K562 (cell line): ENCODE measurements around the gene DCDC2. TPM values are rescaled to one million over a fixed set of nuclear protein-coding genes. Genes with fewer than 3 reads are reported as not detected.

Experiments used
- HOMEZ ChIP-seq: fragments of 250-450 bp; sonication (Bioruptor Pico); IDR thresholded peaks from 2 replicates; pipeline ENCODE4 v1.4.0; 2020; ENCODE audit warnings: mild to moderate bottlenecking, moderate library complexity
- IFI16 ChIP-seq: fragments of 250-450 bp; sonication (Bioruptor Pico); IDR thresholded peaks from 2 replicates; pipeline ENCODE4 v2.1.2; 2022; ENCODE audit warnings: mild to moderate bottlenecking, inconsistent platforms
- JUND ChIP-seq, 2 experiments: IDR thresholded peaks; 2 replicates in 1 of 2; 3 replicates in 1 of 2; pipeline ENCODE4 v1.6.1; 2011; ENCODE audit warnings: borderline replicate concordance in 2 of 2, low read depth in 2 of 2, low read length in 2 of 2, improper control_type of control experiment in 1 of 2, missing biosample characterization in 1 of 2, missing genetic modification characterization in 1 of 2, missing genetic modification reagents in 1 of 2
- POU5F1 ChIP-seq: fragments of 150-350 bp; IDR thresholded peaks from 2 replicates; pipeline ENCODE4 v1.6.1; 2014; ENCODE audit warnings: borderline replicate concordance, low read length, low read depth, mild to moderate bottlenecking; ENCODE audit not compliant: partially characterized antibody
- PTRF ChIP-seq: fragments of 450-650 bp; IDR thresholded peaks from 2 replicates; pipeline ENCODE4 v1.6.1; 2016; ENCODE audit warnings: mild to moderate bottlenecking, missing genetic modification characterization, missing compliant biosample characterization
- polyA plus RNA-seq, 8 experiments: library from polyadenylated mRNA; depleted of rRNA in 4 of 8; stranded (reverse) in 5 of 8; unstranded in 3 of 8; fragments of >200 nt; fragmentation: Nextera tagmentation in 2 of 8; fragmentation: Illumina TruSeq in 1 of 8; extraction: Ambion mirVana in 2 of 8; extraction: Trizol in 1 of 8; gene quantifications; 2 replicates each; pipeline versions ENCODE4 v1.2.1 to v1.2.3, GENCODE V29; 2011 to 2014; ENCODE audit warnings: inconsistent platforms in 1 of 8, missing spikeins in 1 of 8
- total RNA-seq, 7 experiments: library from RNA; depleted of rRNA in 6 of 7; stranded (reverse); fragments of >200 nt in 6 of 7; fragmentation: Illumina TruSeq in 2 of 7; extraction: Trizol in 2 of 7; gene quantifications; 2 replicates each; pipeline versions ENCODE4 v1.2.1 to v1.2.3, GENCODE V29; 2011 to 2021; ENCODE audit warnings: low replicate concordance in 1 of 7
- TF ChIP-seq, protein P1 (sequence below): sonication (generic); formaldehyde crosslinking; IDR thresholded peaks from 2 replicates; pipeline ENCODE4 v1.8.1; 2023; ENCODE audit warnings: missing genetic modification reagents, mild to moderate bottlenecking, borderline replicate concordance

DCDC2 gene
- total and polyA plus RNA-seq, 9 of the 15 experiments (the other 6 are each of a cell fraction or from before 2014, with no cell fraction given) = 0.04 TPM; not detected in 8

- TF ChIP-seq, protein P1, sequence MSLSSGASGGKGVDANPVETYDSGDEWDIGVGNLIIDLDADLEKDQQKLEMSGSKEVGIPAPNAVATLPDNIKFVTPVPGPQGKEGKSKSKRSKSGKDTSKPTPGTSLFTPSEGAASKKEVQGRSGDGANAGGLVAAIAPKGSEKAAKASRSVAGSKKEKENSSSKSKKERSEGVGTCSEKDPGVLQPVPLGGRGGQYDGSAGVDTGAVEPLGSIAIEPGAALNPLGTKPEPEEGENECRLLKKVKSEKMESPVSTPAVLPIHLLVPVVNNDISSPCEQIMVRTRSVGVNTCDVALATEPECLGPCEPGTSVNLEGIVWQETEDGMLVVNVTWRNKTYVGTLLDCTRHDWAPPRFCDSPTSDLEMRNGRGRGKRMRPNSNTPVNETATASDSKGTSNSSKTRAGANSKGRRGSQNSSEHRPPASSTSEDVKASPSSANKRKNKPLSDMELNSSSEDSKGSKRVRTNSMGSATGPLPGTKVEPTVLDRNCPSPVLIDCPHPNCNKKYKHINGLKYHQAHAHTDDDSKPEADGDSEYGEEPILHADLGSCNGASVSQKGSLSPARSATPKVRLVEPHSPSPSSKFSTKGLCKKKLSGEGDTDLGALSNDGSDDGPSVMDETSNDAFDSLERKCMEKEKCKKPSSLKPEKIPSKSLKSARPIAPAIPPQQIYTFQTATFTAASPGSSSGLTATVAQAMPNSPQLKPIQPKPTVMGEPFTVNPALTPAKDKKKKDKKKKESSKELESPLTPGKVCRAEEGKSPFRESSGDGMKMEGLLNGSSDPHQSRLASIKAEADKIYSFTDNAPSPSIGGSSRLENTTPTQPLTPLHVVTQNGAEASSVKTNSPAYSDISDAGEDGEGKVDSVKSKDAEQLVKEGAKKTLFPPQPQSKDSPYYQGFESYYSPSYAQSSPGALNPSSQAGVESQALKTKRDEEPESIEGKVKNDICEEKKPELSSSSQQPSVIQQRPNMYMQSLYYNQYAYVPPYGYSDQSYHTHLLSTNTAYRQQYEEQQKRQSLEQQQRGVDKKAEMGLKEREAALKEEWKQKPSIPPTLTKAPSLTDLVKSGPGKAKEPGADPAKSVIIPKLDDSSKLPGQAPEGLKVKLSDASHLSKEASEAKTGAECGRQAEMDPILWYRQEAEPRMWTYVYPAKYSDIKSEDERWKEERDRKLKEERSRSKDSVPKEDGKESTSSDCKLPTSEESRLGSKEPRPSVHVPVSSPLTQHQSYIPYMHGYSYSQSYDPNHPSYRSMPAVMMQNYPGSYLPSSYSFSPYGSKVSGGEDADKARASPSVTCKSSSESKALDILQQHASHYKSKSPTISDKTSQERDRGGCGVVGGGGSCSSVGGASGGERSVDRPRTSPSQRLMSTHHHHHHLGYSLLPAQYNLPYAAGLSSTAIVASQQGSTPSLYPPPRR (CRISPR knock-in tag) = no peak
- TF ChIP-seq PTRF (tag) (no peak), IFI16 (CRISPR knock-in tag) (no peak), POU5F1 (no peak), HOMEZ (no peak), JUND (IDR thresholded peaks at IDR 0.05; ENCODE audit: borderline replicate concordance, low read depth, low read length) (peak; percentile 18; the same call in 1 of the 2 replicates), JUND (tag; IDR thresholded peaks at IDR 0.05; ENCODE audit: borderline replicate concordance, low read depth, low read length) (no peak)
Measured at GRCh38 chr6:24228681-24229255, 129.1 kb downstream of the DCDC2 start (continued).
